HG03139 (cell line): Measurements from ENCODE around the gene ZBTB42.
"Not testable (repeated sequence)": the region's sequence is repeated elsewhere in the genome, so short reads cannot be mapped to it uniquely, and the experiment has no call there.

Source experiments
- ATAC-seq: cut with Tn5 transposase; IDR thresholded peaks from one replicate; pipeline ENCODE4 v1.9.1; 2021; ENCODE audit not compliant: unreplicated experiment

ZBTB42 gene

DNA sequence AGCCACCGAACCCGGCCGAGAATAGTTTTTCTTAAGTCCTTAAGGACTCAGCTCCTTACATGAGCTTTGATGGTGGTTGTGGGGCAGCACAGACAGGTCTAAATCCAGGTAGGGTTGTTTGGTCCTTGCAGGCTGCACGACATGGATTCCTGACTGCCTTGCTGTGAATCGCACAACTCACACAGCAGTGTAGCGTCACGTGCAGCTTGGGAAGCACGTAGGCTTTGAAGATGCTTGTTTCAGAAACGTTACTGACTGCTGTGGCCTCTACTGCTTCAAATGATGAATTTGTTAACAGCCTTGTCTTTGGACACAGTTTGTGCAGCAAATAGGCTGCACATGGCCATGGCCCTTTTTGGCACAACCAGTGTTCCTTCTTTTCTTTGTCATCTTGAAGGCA lies 29.9 kb downstream of the ZBTB42 start:
- no peak for ATAC-seq

- not testable (repeated sequence) for ATAC-seq
Measured at GRCh38 chr14:104836171-104836935, 35.5 kb downstream of the ZBTB42 start.

DNA sequence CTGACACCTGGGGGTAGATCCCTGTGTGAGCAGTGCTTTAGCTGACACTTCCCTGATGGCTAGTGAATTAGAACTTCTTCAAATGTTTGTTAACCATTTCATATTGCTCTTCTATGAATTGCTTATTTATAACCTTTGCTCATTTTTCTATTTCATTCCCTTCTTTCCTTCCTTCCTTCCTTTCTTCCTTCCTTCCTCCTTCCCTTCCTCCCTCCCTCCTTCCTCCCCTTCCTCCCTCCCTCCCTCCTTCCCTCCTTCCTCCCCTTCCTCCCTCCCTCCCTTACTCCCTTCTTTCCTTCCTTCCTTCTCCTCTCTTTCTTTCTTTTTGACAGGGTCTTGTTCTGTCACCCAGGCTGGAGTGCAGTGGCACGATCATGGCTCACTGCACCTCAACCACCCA lies 40.8 kb downstream of the ZBTB42 start:
- ATAC-seq: no peak

GRCh38 chr14:104843006-104843405 lies 42.1 kb downstream of the ZBTB42 start:
- no peak for ATAC-seq

DNA sequence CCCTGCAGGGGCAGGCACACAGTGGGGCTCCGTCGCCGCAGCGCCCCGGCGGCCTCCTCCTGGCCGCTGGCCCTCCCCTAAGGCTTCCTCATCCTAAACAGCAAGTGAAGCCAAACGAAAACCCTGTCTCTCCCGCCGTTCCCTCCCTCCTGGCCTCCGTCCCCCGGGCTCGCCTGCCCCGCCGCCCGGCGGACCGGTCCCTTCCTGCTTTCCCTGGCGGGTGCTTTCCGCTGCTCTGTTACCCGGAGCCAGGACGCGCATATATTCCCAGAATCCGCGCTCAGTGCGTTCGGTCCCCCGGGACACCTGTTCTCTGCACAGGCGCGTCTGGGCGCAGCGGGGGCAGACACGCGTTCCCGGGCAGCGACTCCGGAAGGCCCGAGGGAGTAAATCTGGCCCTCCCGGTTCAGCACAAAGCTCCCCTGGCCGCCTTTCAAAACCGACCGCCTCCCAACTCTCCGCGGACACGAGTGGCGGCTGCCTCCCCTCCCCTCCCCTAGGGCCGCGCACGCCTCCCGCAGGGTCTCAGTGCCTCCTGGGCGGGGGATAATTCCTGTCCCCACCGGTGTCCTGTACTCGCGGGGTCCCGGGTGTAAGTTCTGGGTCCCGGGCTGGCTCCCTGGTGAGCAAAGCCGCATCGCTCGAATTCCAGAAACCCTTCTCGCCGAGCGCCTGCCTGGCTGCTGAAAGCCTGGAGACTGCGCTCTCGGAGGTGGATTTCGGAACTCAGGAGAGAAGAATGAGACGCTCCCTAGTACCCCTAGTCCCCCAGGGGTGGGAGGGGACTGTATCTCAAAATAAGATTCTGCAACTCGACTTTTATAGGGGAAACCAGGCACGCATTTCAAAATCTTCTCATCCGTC lies 42.8 kb downstream of the ZBTB42 start:
- no peak for ATAC-seq

DNA sequence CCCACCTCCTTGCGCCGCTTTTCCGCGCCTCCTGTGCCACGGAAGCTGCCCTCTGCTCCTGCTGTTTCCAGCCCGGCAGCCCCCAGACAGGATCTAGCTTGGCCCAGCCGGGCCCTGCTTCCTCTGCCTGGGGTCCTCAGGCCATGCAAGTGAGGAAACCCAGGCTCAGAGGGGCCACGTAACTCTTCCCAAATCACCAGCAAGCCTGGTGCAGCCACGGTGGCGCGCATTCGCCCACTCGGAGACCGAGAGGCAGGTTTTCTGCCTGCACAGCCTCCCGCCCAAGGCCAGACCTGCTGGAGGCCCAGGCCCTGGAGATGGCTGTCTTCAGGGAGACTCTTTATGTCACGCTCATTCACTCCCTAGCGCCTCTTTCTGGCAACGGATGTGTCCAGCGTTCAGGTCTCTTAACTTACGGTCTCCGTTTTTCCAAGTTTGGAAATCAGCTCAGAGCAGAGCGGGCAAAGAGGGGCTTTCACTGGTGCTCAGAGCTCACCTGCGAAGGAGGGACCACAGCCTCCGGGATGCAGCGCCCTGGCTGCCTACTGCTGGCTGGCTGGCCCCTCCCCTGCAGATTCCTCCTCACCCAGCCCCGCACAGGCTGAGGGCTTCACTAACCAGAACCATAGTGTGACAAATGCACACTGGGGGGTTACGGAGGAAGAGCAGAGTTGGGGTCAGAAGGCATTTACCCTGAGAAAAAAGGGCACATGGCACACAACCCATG lies 43.6 kb downstream of the ZBTB42 start:
- ATAC-seq: no peak

- ATAC-seq: no peak
Measured at GRCh38 chr14:104845033-104845666, 44.2 kb downstream of the ZBTB42 start.

DNA sequence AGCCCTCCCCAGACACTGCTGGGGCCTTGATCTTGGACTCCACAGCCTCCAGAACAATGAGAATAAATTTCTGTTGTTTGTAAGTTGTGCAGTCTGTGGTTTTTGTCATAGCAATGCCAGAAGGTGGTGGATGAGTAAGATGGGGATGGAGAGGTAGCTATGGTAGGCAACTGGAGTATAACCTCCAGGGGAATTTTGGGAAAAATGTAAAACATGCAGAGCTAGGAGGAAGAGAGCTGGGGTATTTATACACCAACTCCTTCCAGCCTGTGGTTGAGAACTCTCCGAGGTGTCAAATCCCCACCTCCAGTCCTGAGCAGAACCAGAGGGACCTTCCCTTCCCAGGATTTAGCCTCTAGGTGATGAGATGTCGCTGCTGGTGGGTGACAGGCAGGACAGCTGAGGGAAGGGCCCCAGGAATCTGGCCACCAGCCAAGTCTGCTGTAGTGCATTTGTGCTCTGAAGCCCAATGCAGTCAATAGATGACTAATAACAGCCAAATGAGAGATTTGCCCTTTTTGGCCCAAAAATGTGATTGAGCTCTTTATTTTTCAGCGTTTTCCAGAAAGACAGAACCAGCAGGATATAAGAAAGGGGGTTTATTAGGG lies 45.0 kb downstream of the ZBTB42 start:
- ATAC-seq: no peak

DNA sequence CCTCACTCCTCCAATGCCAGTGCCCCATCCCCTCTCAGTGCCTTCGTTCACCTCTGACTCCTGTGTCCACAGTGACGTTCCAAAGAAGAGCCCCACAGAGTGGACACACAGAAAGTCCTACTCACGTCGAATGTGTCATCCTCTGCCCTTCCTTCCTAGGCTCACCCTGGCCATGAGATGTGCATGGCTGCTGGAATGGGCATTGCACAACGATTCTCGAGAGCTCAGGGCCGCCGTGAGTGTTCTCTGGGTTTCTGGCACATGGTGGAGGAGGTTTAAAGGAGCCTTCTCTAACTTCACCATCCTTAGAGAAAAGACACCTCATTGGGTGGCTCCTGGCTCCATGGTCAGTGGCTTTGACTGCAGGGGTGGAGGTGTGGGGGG lies 51.4 kb downstream of the ZBTB42 start:
- no peak for ATAC-seq
